Embryonic facial prominence (tissue), 1 donor: ENCODE results near the gene CCDC88B.
A peak's percentile ranks its signal among the peaks of the same experiment; 100 is the strongest.
"Not testable (repeated sequence)": the region's sequence is repeated elsewhere in the genome, so short reads cannot be mapped to it uniquely, and the experiment has no call there.

Experiments
- DNase-seq: peaks from one replicate; pipeline ENCODE4 v3.0.0-alpha.2; 2016; ENCODE audit errors: extremely low spot score

CCDC88B gene

GRCh38 chr11:64305691-64306562, 34.1 kb upstream of the CCDC88B start:
- DNase-seq, result no peak

- DNase-seq, result no peak
These were observed 33.5 kb upstream of the CCDC88B start for GRCh38 chr11:64306563-64306875.

DNA sequence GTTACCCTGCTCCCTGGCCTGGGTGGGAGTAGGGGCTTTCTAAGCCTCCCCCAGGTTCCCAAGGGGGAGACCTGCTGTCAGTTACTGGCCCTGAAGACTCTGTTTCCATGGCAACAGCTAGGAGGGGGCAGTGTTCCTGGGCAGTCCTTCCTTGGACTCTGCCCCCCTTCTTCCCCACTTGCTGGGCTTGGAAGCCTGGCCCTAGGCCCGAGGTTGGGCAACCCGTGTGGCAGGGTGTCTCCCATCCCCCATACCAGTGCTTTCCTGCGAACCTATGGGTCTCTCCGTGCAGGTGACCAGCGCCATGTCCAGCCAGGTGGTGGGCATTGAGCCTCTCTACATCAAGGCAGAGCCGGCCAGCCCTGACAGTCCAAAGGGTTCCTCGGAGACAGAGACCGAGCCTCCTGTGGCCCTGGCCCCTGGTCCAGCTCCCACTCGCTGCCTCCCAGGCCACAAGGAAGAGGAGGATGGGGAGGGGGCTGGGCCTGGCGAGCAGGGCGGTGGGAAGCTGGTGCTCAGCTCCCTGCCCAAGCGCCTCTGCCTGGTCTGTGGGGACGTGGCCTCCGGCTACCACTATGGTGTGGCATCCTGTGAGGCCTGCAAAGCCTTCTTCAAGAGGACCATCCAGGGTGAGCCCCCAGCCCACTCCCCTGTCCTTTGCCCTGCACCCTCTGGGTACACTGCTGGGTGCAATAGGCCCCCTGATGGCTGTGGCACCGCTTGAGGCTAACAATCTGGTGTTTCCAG, 33.0 kb upstream of the CCDC88B start:
- no peak for DNase-seq

- DNase-seq, result not testable (repeated sequence)
These were observed 32.2 kb upstream of the CCDC88B start for GRCh38 chr11:64307795-64308194.

- no peak for DNase-seq
These were observed 27.1 kb upstream of the CCDC88B start for GRCh38 chr11:64312947-64313346.

DNA sequence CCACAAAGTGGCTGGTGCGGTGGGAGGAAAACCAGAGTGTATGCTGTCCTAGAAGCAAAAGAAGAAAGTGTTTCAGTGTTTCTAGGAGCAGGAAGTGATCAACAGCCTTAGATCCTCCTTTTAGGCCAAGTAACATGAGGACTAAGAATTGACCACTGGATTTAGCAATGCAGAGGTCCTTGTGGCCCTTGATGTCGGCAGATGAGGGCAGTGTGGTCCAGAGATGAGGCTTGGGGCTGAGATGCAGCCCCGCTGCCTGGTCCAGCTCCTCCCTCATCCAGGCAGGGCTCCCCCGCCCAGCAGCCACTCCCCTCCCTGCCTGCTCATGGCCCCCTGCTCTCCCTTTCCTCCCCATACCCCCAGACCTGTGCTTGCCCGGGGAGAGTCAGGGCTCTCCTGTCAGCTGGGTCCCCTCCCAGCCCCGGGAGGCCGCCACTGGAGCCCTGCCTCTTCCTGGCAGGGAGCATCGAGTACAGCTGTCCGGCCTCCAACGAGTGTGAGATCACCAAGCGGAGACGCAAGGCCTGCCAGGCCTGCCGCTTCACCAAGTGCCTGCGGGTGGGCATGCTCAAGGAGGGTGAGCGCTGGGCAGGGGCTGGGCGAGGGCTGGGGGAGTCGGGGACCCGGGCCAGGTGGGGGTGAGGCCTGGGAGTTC, 26.4 kb upstream of the CCDC88B start:
- no peak for DNase-seq

DNA sequence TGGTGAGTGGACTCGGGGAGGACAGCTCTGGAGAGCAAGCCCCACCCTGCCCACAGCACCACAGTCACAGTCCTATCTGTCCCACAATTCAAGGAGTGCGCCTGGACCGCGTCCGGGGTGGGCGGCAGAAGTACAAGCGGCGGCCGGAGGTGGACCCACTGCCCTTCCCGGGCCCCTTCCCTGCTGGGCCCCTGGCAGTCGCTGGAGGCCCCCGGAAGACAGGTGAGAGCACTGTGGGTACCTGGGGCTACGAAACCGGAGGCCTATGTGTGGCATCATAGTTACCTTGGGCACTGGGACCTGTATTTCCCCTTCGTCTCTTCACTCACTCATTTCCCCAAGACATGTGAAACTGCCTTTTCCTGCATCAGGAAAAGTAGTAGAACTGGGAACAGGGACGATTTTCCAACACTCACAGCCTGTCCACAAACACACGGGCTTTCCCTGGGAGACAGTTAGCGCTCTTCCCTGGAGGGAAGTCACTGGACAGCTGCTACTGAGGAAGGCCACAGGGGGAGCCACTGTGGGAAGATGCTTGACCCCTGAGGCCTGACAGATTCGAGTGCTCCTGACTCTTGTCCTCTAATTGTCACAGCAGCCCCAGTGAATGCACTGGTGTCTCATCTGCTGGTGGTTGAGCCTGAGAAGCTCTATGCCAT, 25.7 kb upstream of the CCDC88B start:
- no peak for DNase-seq

DNA sequence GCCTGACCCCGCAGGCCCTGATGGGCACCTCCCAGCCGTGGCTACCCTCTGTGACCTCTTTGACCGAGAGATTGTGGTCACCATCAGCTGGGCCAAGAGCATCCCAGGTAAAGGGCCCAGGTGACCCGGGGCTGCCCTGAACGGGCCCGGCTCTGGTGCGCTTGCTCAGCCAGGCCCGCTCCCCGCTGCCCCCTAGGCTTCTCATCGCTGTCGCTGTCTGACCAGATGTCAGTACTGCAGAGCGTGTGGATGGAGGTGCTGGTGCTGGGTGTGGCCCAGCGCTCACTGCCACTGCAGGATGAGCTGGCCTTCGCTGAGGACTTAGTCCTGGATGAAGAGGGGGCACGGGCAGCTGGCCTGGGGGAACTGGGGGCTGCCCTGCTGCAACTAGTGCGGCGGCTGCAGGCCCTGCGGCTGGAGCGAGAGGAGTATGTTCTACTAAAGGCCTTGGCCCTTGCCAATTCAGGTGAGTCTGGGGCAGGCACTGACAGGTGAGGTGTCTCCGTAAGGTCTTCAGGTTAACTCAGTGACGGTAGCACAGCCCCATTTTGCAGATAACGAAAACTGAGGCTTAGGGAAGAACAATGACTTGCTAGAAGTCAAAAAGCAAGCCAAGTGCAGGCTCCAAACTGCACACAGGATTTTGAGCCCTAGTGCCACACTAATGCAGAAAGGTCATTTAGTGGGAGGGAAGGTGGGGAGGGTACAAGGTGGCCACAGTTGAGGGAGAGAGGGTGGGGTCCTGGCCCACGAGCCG, 25.0 kb upstream of the CCDC88B start:
- no peak for DNase-seq

- not testable (repeated sequence) for DNase-seq
These were observed 24.1 kb upstream of the CCDC88B start for GRCh38 chr11:64315667-64316526.

GRCh38 chr11:64316672-64317324, 23.2 kb upstream of the CCDC88B start:
- DNase-seq, result no peak

DNA sequence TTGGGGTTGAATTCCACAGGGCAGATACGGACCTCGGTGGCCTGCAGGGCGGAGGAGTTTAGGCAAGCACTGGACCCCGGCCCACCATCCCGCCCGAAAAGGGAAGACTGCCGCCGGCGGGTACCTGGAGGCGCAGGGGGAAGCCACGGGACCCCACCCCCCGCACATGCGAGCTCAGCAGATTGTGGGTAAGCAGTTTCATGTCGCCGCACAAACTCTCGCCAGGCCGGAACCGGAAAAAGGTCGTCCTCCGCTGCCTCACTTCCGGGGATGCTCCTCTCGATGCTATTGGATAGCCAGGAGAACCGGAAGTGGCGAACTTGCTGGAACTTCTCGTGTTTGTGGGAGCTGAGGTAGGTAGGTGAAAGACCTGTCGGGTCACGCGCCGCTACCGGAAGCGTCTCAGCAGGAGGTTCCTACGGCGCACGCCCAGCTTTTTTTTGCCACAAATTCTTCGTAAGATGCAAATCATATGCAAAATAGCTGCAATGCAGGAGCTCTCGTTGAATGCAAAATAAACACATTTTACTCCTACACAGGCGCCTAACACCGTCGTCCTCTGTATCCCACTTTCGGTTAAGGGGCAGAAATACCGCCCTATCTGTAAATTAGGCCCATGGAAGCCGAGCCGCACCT, 22.6 kb upstream of the CCDC88B start, which contains the start of gene TRMT112:
Gene TRMT112, minus strand, starts transcription at position 235 of the 636 bp plus-strand sequence. Its CDS starts 33 bp downstream, at position 202.
- peak; percentile 96 for DNase-seq

DNA sequence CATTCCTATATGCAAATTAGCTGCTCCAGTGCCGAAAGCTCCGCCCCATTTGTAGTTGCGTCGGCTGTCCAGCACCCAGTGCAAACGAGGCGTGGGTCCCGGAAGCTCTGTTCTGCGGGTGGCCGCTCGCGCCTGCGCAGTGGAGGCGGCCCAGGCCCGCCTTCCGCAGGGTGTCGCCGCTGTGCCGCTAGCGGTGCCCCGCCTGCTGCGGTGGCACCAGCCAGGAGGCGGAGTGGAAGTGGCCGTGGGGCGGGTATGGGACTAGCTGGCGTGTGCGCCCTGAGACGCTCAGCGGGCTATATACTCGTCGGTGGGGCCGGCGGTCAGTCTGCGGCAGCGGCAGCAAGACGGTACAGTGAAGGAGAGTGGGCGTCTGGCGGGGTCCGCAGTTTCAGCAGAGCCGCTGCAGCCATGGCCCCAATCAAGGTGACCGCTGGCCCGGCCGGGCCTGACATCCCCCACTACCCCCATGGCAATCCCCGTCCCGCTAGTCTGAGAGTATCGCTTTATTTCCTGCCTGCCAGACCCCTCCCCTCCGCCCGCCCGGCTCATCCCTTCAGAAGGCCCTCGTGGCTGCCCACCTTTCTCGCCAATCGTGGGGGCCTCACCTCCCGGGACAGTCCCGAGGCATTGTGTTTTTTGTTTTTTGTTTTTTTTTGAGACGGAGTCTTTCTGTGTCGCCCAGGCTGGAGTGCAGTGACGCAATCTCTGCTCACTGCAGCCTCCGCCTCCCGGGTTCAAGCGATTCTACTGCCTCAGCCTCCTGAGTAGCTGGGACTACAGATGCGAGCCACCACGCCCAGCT, 21.8 kb upstream of the CCDC88B start, which contains the start of gene PRDX5:
Gene PRDX5, plus strand, starts transcription at position 161 of the 805 bp plus-strand sequence. Its CDS starts 95 bp downstream, at position 256.
- peak; percentile 93 for DNase-seq

- no peak for DNase-seq
These were observed 20.9 kb upstream of the CCDC88B start for GRCh38 chr11:64318766-64319761.

DNA sequence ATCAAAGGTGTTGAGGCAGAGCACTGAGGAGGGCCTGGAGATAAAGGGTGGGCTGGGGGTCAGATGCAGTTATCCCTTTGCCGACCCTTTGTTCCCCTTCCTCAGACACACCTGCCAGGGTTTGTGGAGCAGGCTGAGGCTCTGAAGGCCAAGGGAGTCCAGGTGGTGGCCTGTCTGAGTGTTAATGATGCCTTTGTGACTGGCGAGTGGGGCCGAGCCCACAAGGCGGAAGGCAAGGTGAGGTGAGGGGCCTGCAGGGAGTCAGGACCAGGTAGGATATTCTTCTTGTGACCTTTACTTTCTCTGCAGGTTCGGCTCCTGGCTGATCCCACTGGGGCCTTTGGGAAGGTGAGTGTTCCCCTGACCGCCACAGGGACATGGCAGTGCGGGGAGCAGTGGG, 19.4 kb upstream of the CCDC88B start:
- no peak for DNase-seq

GRCh38 chr11:64321026-64321425, 19.0 kb upstream of the CCDC88B start:
- DNase-seq, result no peak

GRCh38 chr11:64321533-64321932, 18.5 kb upstream of the CCDC88B start:
- no peak for DNase-seq

GRCh38 chr11:64322925-64323260, 17.1 kb upstream of the CCDC88B start:
- DNase-seq, result no peak
